ENCODE measurements around the gene KIF13A. TPM values are rescaled to one million over a fixed set of nuclear protein-coding genes. Genes with fewer than 3 reads are reported as not detected.
"Not testable (repeated sequence)": the region's sequence is repeated elsewhere in the genome, so short reads cannot be mapped to it uniquely, and the experiment has no call there.

KIF13A gene
- total RNA-seq, 4 donors from 2014 or later: 36.3 to 47.5 (median 38.1) TPM

DNA sequence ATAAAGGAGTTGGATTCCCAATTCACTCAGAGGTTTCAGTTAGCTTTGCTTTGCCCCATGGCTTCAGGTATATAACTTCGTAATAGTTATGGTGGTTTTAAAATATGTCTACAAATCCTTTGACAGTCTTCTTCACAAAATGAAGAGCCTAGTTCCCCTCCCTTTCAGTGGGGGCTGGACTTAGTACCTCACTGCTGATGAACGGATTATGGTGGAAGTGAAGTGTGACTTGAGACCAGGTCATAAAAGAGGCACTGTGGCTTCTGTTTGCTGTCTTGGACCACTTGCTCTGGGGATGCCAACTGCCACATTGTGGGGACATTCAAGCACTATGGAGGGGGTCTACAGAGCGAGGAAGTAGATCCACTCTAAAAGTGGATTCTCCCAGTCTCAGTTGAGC lies 233.2 kb downstream of the KIF13A start:
- no peak for TF ChIP-seq POLR2AphosphoS5 (IDR thresholded peaks at IDR 0.05)
- no peak for TF ChIP-seq POLR2A (IDR thresholded peaks at IDR 0.05)
- TF ChIP-seq, protein P1, sequence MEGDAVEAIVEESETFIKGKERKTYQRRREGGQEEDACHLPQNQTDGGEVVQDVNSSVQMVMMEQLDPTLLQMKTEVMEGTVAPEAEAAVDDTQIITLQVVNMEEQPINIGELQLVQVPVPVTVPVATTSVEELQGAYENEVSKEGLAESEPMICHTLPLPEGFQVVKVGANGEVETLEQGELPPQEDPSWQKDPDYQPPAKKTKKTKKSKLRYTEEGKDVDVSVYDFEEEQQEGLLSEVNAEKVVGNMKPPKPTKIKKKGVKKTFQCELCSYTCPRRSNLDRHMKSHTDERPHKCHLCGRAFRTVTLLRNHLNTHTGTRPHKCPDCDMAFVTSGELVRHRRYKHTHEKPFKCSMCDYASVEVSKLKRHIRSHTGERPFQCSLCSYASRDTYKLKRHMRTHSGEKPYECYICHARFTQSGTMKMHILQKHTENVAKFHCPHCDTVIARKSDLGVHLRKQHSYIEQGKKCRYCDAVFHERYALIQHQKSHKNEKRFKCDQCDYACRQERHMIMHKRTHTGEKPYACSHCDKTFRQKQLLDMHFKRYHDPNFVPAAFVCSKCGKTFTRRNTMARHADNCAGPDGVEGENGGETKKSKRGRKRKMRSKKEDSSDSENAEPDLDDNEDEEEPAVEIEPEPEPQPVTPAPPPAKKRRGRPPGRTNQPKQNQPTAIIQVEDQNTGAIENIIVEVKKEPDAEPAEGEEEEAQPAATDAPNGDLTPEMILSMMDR (IDR thresholded peaks at IDR 0.05): no peak
- no peak for TF ChIP-seq EP300 (IDR thresholded peaks at IDR 0.05; ENCODE audit: low read depth)
- WGBS, 2 donors (ENCODE audit: low coverage in 1 of 2): 67 to 71% methylated on average over 3 of the region's 3 CpGs
- Histone ChIP-seq H3K4me3 (no peak overlapping the region), H3K4me1 (no peaks in the 10 kb centered on the region), H3K36me3 (no peaks in the 10 kb centered on the region), H3K27me3 (no peaks in the 10 kb centered on the region), H3K27ac (no peak overlapping the region), H3K9me3 (no peaks in the 10 kb centered on the region)
- intact Hi-C loops (cut with DNase I; ENCODE audit: low total_unique reads) (no loop called here), in situ Hi-C loops (cut with MboI; ENCODE audit: low pct_ligation_motif_present in 1 of 4, low pct_unique_long_range_greater_than_20kb in 1 of 4, low sequenced_read_pairs in 3 of 4) (no loop called here)
- no peak for DNase-seq

DNA sequence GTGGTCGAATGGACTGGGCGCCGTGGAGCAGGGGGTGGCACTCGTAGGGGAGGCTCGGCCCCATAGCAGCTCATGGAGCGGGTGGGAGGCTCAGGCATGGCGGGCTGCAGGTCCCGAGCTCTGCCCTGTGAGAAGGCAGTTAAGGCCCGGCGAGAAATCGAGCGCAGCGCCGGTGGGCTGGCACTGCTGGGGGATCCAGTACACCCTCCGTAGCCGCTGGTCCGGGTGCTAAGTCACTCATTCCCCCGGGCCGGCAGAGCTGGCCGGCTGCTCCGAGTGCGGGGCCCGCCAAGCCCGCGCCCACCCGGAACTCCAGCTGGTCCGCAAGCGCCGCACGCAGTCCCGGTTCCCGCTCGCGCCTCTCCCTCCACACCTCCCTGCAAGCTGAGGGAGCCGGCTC lies 242.1 kb downstream of the KIF13A start:
- DNase-seq; in situ Hi-C loops (cut with MboI; ENCODE audit: low pct_ligation_motif_present in 1 of 4, low pct_unique_long_range_greater_than_20kb in 1 of 4, low sequenced_read_pairs in 3 of 4); H3K4me1 ChIP-seq; H3K9me3 ChIP-seq; H3K27me3 ChIP-seq; H3K36me3 ChIP-seq; H3K27ac ChIP-seq; H3K4me3 ChIP-seq; intact Hi-C loops (cut with DNase I; ENCODE audit: low total_unique reads): not testable (repeated sequence)
- WGBS, 2 donors (ENCODE audit: low coverage in 1 of 2): 95% methylated on average over 33 of the region's 35 CpGs; no CpG with 5 or more reads in 1 of the 2 donors

- H3K4me3 ChIP-seq; H3K4me1 ChIP-seq; H3K27ac ChIP-seq; H3K9me3 ChIP-seq; DNase-seq; H3K27me3 ChIP-seq; H3K36me3 ChIP-seq; in situ Hi-C loops (cut with MboI; ENCODE audit: low pct_ligation_motif_present in 1 of 4, low pct_unique_long_range_greater_than_20kb in 1 of 4, low sequenced_read_pairs in 3 of 4); intact Hi-C loops (cut with DNase I; ENCODE audit: low total_unique reads): not testable (repeated sequence)
- 96% methylated on average over 13 of the region's 13 CpGs; no CpG with 5 or more reads in 1 of the 2 donors for WGBS, 2 donors (ENCODE audit: low coverage in 1 of 2)
Observed at GRCh38 chr6:17744757-17745308, 242.6 kb downstream of the KIF13A start.

- in situ Hi-C loops (cut with MboI; ENCODE audit: low pct_ligation_motif_present in 1 of 4, low pct_unique_long_range_greater_than_20kb in 1 of 4, low sequenced_read_pairs in 3 of 4) (no loop called here), intact Hi-C loops (cut with DNase I; ENCODE audit: low total_unique reads) (no loop called here)
- no peak for DNase-seq
- Histone ChIP-seq H3K4me3 (no peak overlapping the region), H3K9me3 (no peaks in the 10 kb centered on the region), H3K4me1 (no peaks in the 10 kb centered on the region), H3K27ac (no peak overlapping the region), H3K27me3 (no peaks in the 10 kb centered on the region), H3K36me3 (no peaks in the 10 kb centered on the region)
- no peak for TF ChIP-seq EP300 (IDR thresholded peaks at IDR 0.05; ENCODE audit: low read depth)
- TF ChIP-seq POLR2A (IDR thresholded peaks at IDR 0.05): no peak
- TF ChIP-seq POLR2AphosphoS5 (IDR thresholded peaks at IDR 0.05): no peak
- TF ChIP-seq, protein P1 (IDR thresholded peaks at IDR 0.05): no peak
- 50 to 70% methylated on average over 2 to 11 of the region's 11 CpGs for WGBS, 2 donors (ENCODE audit: low coverage in 1 of 2)
Observed at GRCh38 chr6:17744019-17744756, 243.2 kb downstream of the KIF13A start.

DNA sequence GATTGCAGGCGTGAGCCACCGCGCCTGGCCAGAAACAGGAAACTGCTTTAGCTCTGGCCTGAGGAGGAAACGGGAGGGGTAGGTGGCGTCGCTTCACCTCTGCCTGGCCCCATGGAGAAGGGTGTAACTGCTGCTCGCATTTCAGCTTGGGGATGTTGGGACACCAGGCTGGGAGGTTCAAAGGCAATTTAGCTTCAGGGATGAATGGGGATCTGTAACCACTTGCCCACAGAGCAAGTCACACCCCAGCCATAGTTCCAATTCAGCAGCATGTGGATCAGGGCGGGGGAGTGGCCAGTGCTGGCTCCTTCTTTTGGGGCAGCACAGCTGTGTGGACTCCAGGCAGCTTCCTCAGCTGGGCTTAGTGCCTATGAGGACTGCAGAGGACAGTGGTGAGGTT lies 245.9 kb downstream of the KIF13A start:
- 62% methylated on average over 8 of the region's 8 CpGs; no CpG with 5 or more reads in 1 of the 2 donors for WGBS, 2 donors (ENCODE audit: low coverage in 1 of 2)
- intact Hi-C loops (cut with DNase I; ENCODE audit: low total_unique reads): no loop called here
- no peaks in the 10 kb centered on the region for H3K4me1 ChIP-seq
- TF ChIP-seq POLR2AphosphoS5 (IDR thresholded peaks at IDR 0.05): no peak
- TF ChIP-seq, protein P1 (IDR thresholded peaks at IDR 0.05): no peak
- no peak for TF ChIP-seq EP300 (IDR thresholded peaks at IDR 0.05; ENCODE audit: low read depth)
- TF ChIP-seq POLR2A (IDR thresholded peaks at IDR 0.05): no peak
- no peaks in the 10 kb centered on the region for H3K27me3 ChIP-seq
- DNase-seq: no peak
- in situ Hi-C loops (cut with MboI; ENCODE audit: low pct_ligation_motif_present in 1 of 4, low pct_unique_long_range_greater_than_20kb in 1 of 4, low sequenced_read_pairs in 3 of 4): no loop called here
- no peak overlapping the region for H3K4me3 ChIP-seq
- peaks cover 10 to 15% of the 10 kb centered on the region in 2 donors for H3K9me3 ChIP-seq
- no peaks in the 10 kb centered on the region for H3K36me3 ChIP-seq
- H3K27ac ChIP-seq: no peak overlapping the region
